Measurements from ENCODE around the gene VWA7. TPM values are rescaled to one million over a fixed set of nuclear protein-coding genes. Genes with fewer than 3 reads are reported as not detected.

The VWA7 gene
- total RNA-seq, 2 donors from 2014 or later = 0.68 to 0.78 TPM

DNA sequence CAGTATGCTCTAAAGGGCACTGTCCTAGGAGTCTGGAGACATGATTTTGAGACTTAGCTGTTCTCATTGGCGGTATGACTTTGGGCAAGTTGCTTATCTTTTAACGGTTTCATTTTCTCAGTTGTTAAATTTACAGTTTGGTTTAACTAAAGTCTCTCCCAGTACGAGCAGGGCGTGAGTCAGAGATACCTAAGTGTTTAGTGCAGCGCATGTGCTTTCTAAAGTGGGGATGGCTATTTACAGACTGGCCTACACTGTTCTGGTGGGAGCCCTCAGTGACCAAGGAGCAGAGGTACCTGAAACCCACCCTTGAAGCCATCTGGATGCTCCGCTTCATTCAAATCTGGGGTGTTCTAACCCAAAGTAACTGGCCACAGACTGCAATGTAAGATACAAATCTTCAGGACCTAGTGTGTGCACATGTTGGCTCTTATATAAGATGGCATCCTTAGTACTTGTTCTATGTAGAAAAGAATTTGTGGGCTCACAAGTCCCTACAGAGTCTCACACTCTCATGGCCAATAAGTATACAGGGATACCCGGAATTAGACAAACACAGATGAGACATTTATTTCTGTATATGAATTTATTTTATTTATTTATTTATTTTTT, 26.6 kb downstream of the VWA7 start:
- Histone ChIP-seq H3K4me1 (ENCODE audit: control insufficient read depth in 1 of 2, low read depth in 2 of 2) (no peaks in the 10 kb centered on the region), H3K27ac (no peak overlapping the region), H3K36me3 (no peaks in the 10 kb centered on the region), H3K27me3 (replicated peaks; ENCODE audit: insufficient read depth) (no peaks in the 10 kb centered on the region), H3K4me3 (no peak overlapping the region), H3K9me3 (no peaks in the 10 kb centered on the region)
- no peak for DNase-seq (ENCODE audit: low spot score)
- TF ChIP-seq, protein P1, sequence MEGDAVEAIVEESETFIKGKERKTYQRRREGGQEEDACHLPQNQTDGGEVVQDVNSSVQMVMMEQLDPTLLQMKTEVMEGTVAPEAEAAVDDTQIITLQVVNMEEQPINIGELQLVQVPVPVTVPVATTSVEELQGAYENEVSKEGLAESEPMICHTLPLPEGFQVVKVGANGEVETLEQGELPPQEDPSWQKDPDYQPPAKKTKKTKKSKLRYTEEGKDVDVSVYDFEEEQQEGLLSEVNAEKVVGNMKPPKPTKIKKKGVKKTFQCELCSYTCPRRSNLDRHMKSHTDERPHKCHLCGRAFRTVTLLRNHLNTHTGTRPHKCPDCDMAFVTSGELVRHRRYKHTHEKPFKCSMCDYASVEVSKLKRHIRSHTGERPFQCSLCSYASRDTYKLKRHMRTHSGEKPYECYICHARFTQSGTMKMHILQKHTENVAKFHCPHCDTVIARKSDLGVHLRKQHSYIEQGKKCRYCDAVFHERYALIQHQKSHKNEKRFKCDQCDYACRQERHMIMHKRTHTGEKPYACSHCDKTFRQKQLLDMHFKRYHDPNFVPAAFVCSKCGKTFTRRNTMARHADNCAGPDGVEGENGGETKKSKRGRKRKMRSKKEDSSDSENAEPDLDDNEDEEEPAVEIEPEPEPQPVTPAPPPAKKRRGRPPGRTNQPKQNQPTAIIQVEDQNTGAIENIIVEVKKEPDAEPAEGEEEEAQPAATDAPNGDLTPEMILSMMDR (IDR thresholded peaks at IDR 0.05) = no peak
- ATAC-seq (ENCODE audit: insufficient number of reproducible peaks, low FRiP score, low read depth) = no peak

DNA sequence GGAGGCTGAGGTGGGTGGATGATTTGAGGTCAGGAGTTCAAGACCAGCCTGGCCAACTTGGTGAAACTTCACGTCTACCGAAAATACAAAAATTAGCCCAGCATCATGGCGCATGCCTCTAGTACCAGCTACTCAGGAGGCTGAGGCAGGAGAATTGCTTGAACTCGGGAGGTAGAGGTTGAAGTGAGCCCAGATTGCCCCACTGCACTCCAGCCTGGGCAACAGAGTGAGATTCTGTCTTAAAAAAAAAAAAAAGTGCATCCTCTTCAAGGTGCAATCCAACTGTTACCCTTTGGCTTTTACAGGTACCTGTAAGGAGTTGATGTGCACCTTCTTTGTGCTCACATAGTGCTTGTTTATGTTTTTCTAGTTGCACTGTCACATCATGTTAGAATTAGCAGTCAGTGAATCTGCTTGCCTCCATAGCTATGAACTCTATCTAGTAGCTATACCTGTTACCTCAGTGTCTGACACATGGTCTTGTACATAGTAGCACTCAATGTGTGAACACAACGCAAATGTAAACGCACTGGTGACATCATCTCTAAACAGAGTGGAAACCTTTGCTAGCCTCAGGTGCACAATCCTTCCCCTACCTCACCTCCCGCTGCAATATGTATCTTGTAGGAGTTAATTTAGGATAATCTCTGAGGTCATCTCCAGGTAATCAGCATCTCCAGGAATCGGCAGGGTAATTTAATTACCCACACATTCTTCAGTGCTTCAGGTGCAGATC, 27.7 kb downstream of the VWA7 start:
- Histone ChIP-seq H3K4me1 (ENCODE audit: control insufficient read depth in 1 of 2, low read depth in 2 of 2) (no peaks in the 10 kb centered on the region), H3K27ac (no peak overlapping the region), H3K9me3 (no peaks in the 10 kb centered on the region), H3K4me3 (no peak overlapping the region), H3K36me3 (no peaks in the 10 kb centered on the region), H3K27me3 (replicated peaks; ENCODE audit: insufficient read depth) (no peaks in the 10 kb centered on the region)
- no peak for DNase-seq (ENCODE audit: low spot score)
- ATAC-seq (ENCODE audit: insufficient number of reproducible peaks, low FRiP score, low read depth) = no peak
- TF ChIP-seq, protein P1 (IDR thresholded peaks at IDR 0.05) = no peak

DNA sequence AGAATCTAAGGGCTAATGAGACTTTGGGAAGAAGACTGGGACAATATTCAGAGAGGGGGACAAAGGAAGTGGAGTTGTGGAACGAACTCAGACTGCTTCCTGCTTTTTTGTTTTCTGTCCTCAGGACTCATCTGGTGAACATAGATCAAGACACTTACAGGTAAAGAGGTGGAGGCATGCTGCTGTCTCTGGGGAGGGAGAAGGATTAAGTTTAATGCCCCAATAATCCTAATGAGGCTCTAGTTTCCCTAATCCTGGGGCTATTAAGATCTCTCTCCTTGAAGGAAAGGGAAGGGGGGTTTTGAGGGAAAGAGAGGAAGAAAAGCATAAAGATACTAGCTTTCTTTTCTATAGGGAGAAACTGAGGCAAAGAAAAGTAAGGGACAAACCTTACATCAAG, 32.7 kb downstream of the VWA7 start:
- Histone ChIP-seq H3K9me3 (no peaks in the 10 kb centered on the region), H3K4me1 (ENCODE audit: control insufficient read depth in 1 of 2, low read depth in 2 of 2) (peaks cover 1 to 9% of the 10 kb centered on the region in 2 donors), H3K27ac (no peak overlapping the region), H3K27me3 (replicated peaks; ENCODE audit: insufficient read depth) (no peaks in the 10 kb centered on the region), H3K4me3 (no peak overlapping the region), H3K36me3 (no peaks in the 10 kb centered on the region)
- ATAC-seq (ENCODE audit: insufficient number of reproducible peaks, low FRiP score, low read depth) (no peak), DNase-seq (ENCODE audit: low spot score) (no peak)
- TF ChIP-seq, protein P1 (IDR thresholded peaks at IDR 0.05) = no peak

DNA sequence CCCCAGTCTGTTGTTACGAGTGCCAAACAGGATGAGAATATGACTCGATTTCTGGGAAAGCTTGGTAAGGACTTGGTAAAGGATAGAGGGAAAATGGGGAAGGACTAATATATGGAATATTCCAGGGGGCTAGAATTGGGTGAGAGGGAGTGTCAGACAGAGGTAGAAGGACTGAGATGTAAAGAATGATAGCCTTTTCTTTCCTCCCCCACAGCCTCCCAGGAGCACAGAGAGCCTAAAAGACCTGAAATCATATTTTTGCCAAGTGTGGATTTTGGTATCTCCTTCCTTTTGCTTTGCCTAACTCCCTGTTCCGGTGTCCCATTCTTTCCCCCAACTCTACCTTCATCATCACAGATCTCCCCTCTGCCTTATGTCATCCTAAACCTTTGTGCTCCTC, 34.2 kb downstream of the VWA7 start:
- ATAC-seq (ENCODE audit: insufficient number of reproducible peaks, low FRiP score, low read depth) = no peak
- no peak overlapping the region for H3K4me3 ChIP-seq

DNA sequence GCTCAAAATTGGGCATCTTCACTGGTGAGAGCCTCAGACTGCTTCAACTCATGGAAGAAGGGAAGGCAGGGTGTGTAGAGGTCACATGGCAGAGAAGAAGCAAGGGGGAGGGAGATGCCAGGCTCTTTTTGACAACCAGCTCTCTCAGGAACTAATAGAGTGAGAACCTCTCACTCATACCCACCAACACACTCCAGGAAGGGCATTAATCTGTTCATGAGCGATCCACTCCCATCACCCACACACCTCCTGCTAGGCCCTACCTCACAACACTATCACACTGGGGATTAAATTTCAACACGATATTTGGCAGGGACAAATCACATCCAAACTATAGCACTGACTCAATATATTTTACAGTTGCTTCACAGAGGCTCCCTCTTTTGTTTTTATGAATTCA, 35.3 kb downstream of the VWA7 start:
- Histone ChIP-seq H3K36me3 (no peaks in the 10 kb centered on the region), H3K27ac (no peak overlapping the region), H3K4me3 (no peak overlapping the region), H3K4me1 (ENCODE audit: control insufficient read depth in 1 of 2, low read depth in 2 of 2) (peaks cover 9 to 24% of the 10 kb centered on the region in 2 donors), H3K27me3 (replicated peaks; ENCODE audit: insufficient read depth) (no peaks in the 10 kb centered on the region), H3K9me3 (no peaks in the 10 kb centered on the region)
- DNase-seq (ENCODE audit: low spot score) = no peak
- TF ChIP-seq, protein P1 (IDR thresholded peaks at IDR 0.05) = no peak
- no peak for ATAC-seq (ENCODE audit: insufficient number of reproducible peaks, low FRiP score, low read depth)

More for the DNA sequence above, 34.2 kb downstream of the VWA7 start:
- TF ChIP-seq, protein P1 (IDR thresholded peaks at IDR 0.05) = no peak
- Histone ChIP-seq H3K27ac (no peak overlapping the region), H3K4me1 (ENCODE audit: control insufficient read depth in 1 of 2, low read depth in 2 of 2) (peaks cover 7 to 20% of the 10 kb centered on the region in 2 donors), H3K27me3 (replicated peaks; ENCODE audit: insufficient read depth) (no peaks in the 10 kb centered on the region), H3K9me3 (no peaks in the 10 kb centered on the region), H3K36me3 (no peaks in the 10 kb centered on the region)
- no peak for DNase-seq (ENCODE audit: low spot score)
